K562 (cell line): ENCODE data around the gene IQCE. TPM values are rescaled to one million over a fixed set of nuclear protein-coding genes. Genes with fewer than 3 reads are reported as not detected.

Source experiments
- ARNT ChIP-seq, 2 experiments: fragments of 450-650 bp; IDR thresholded peaks; 2 replicates each; pipeline ENCODE4 v1.6.1; 2016; ENCODE audit warnings: mild to moderate bottlenecking in 1 of 2
- ATF6 ChIP-seq: sonication (generic); formaldehyde crosslinking; IDR thresholded peaks from 2 replicates; pipeline ENCODE4 v1.4.0; 2020; ENCODE audit warnings: mild to moderate bottlenecking, missing genetic modification reagents
- BRF1 ChIP-seq: IDR thresholded peaks from 3 replicates; pipeline ENCODE4 v1.6.1; 2011; ENCODE audit warnings: borderline replicate concordance, mild to moderate bottlenecking; ENCODE audit not compliant: insufficient read length; ENCODE audit errors: extremely low read depth
- CBX1 ChIP-seq: sonication (generic); IDR thresholded peaks from 2 replicates; pipeline ENCODE4 v1.6.1; 2016; ENCODE audit warnings: antibody characterized with exemption, low read depth, mild to moderate bottlenecking
- CBX3 ChIP-seq, 2 experiments: IDR thresholded peaks; 1 replicate in 1 of 2; 2 replicates in 1 of 2; pipeline ENCODE4 v1.6.1; 2012; ENCODE audit warnings: inconsistent platforms in 2 of 2, low read length in 2 of 2, borderline replicate concordance in 1 of 2, control low read depth in 1 of 2
- CREBBP ChIP-seq: IDR thresholded peaks from one replicate; pipeline ENCODE4 v1.6.1; 2012; ENCODE audit warnings: low read depth, mild to moderate bottlenecking, control low read depth, inconsistent platforms, low read length
- ELK3 ChIP-seq: fragments of 450-650 bp; formaldehyde crosslinking; IDR thresholded peaks from 2 replicates; pipeline ENCODE4 v1.4.0; 2020; ENCODE audit warnings: mild to moderate bottlenecking
- EP400 ChIP-seq: fragments of 450-650 bp; IDR thresholded peaks from 2 replicates; pipeline ENCODE4 v1.6.1; 2017; ENCODE audit warnings: antibody characterized with exemption, mild to moderate bottlenecking, moderate library complexity
- GABPB2 ChIP-seq: fragments of 250-450 bp; sonication (Bioruptor Pico); conservative IDR thresholded peaks from 2 replicates; pipeline ENCODE4 v1.5.1; 2021; ENCODE audit warnings: mild to moderate bottlenecking
- HCFC1 ChIP-seq: IDR thresholded peaks from 2 replicates; pipeline ENCODE4 v1.6.1; 2012; ENCODE audit warnings: low read depth, low read length, improper control_type of control experiment
- MEF2D ChIP-seq: conservative IDR thresholded peaks from 2 replicates; pipeline ENCODE4 v1.6.1; 2016; ENCODE audit warnings: low read depth, missing genetic modification characterization, missing compliant biosample characterization
- MIER1 ChIP-seq: fragments of 450-650 bp; IDR thresholded peaks from 2 replicates; pipeline ENCODE4 v1.6.1; 2016; ENCODE audit warnings: antibody characterized with exemption, mild to moderate bottlenecking, low read depth
- MNT ChIP-seq, 2 experiments: fragments of 450-650 bp; conservative IDR thresholded peaks; 2 replicates each; pipeline ENCODE4 v1.6.1; 2017; ENCODE audit warnings: mild to moderate bottlenecking in 2 of 2, moderate library complexity in 2 of 2
- MYC ChIP-seq, 2 experiments: fragments of 250-450 bp in 1 of 2; sonication (Bioruptor Pico) in 1 of 2; IDR thresholded peaks; 2 replicates each; pipeline versions ENCODE4 v1.5.1 to v1.6.1; 2012 to 2021; ENCODE audit warnings: low read depth in 2 of 2, borderline replicate concordance in 1 of 2, improper control_type of control experiment in 1 of 2, low read length in 1 of 2, mild to moderate bottlenecking in 1 of 2, moderate library complexity in 1 of 2
- SPI1 ChIP-seq: IDR thresholded peaks from 2 replicates; pipeline ENCODE4 v1.6.1; 2011; ENCODE audit warnings: low read depth, low read length, control low read depth, borderline replicate concordance
- STAT5B ChIP-seq: fragments of 250-450 bp; sonication (Bioruptor Pico); IDR thresholded peaks from 2 replicates; pipeline ENCODE4 v1.8.0; 2021; ENCODE audit warnings: mild to moderate bottlenecking, inconsistent platforms
- TRIM24 ChIP-seq, 2 experiments: fragments of 450-650 bp; IDR thresholded peaks; 2 replicates each; pipeline ENCODE4 v1.6.1; 2016
- ZNF184 ChIP-seq: sonication (generic); formaldehyde crosslinking; IDR thresholded peaks from 2 replicates; pipeline ENCODE4 v1.5.0; 2020; ENCODE audit warnings: missing genetic modification reagents
- ZNF3 ChIP-seq: fragments of 250-450 bp; sonication (Bioruptor Pico); IDR thresholded peaks from 2 replicates; pipeline ENCODE4 v1.5.0; 2021; ENCODE audit warnings: mild to moderate bottlenecking, moderate library complexity
- ZNF41 ChIP-seq: fragments of 250-450 bp; sonication (Bioruptor Pico); conservative IDR thresholded peaks from 2 replicates; pipeline ENCODE4 v1.4.0; 2020; ENCODE audit warnings: mild to moderate bottlenecking
- ZNF79 ChIP-seq: fragments of 250-450 bp; sonication (Bioruptor Pico); IDR thresholded peaks from 2 replicates; pipeline ENCODE4 v1.4.0; 2020; ENCODE audit warnings: low read depth, mild to moderate bottlenecking, moderate library complexity
- polyA plus RNA-seq, 8 experiments: library from polyadenylated mRNA; depleted of rRNA in 4 of 8; stranded (reverse) in 5 of 8; unstranded in 3 of 8; fragments of >200 nt; fragmentation: Nextera tagmentation in 2 of 8; fragmentation: Illumina TruSeq in 1 of 8; extraction: Ambion mirVana in 2 of 8; extraction: Trizol in 1 of 8; gene quantifications; 2 replicates each; pipeline versions ENCODE4 v1.2.1 to v1.2.3, GENCODE V29; 2011 to 2014; ENCODE audit warnings: inconsistent platforms in 1 of 8, missing spikeins in 1 of 8
- total RNA-seq, 7 experiments: library from RNA; depleted of rRNA in 6 of 7; stranded (reverse); fragments of >200 nt in 6 of 7; fragmentation: Illumina TruSeq in 2 of 7; extraction: Trizol in 2 of 7; gene quantifications; 2 replicates each; pipeline versions ENCODE4 v1.2.1 to v1.2.3, GENCODE V29; 2011 to 2021; ENCODE audit warnings: low replicate concordance in 1 of 7
- TF ChIP-seq, protein P1 (sequence below): fragments of 200-800 bp; sonication (Bioruptor generic); IDR thresholded peaks from 2 replicates; pipeline ENCODE4 v1.6.1; 2017; ENCODE audit warnings: missing genetic modification characterization, missing compliant biosample characterization

The IQCE gene
- total and polyA plus RNA-seq, 9 of the 15 experiments (the other 6 are each of a cell fraction or from before 2014, with no cell fraction given): 0.18 to 8.5 (median 4.2) TPM

DNA sequence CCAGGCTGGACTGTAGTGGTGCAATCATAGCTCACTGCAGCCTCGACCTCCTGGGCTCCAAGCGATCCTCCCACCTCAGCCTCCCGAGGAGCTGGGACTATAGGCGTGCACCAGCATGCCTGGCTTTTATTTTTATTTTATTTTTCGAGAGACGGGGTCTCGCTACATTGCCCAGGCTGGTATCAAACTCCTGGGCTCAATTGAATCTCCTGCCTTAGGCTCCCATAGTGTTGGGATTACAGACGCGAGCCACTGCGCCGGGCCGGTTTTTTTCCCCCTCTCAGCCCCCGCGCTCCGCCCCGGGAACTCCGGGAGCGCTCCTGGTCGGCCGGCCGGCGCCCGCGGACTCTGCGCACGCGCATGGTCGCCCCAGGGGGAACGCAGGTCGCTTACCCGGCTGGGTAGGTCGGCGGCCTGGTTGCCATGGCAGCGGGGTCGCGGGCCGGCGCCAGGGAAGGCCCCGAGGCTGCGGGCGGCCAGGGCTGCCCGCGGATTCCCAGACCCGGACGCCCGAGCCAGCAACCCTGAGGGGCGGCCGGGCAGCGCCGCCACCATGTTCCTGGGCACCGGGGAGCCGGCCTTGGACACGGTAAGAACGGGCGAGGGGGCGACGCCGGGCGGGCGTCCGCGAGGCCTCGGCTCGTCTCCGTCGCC lies at the start of gene IQCE (continued):
- no peak for TF ChIP-seq CREBBP
- TF ChIP-seq ARNT (IDR thresholded peaks at IDR 0.05): 0 out of 4 replicates have a peak, but pooled peaks of 1 of the 2 experiments have one; percentile 44
- TF ChIP-seq MNT (conservative IDR thresholded peaks at IDR 0.05): peak; percentile 33 to 62; a peak in 3 of 4 replicates
- TF ChIP-seq ZNF79: no peak
- TF ChIP-seq, protein P1, sequence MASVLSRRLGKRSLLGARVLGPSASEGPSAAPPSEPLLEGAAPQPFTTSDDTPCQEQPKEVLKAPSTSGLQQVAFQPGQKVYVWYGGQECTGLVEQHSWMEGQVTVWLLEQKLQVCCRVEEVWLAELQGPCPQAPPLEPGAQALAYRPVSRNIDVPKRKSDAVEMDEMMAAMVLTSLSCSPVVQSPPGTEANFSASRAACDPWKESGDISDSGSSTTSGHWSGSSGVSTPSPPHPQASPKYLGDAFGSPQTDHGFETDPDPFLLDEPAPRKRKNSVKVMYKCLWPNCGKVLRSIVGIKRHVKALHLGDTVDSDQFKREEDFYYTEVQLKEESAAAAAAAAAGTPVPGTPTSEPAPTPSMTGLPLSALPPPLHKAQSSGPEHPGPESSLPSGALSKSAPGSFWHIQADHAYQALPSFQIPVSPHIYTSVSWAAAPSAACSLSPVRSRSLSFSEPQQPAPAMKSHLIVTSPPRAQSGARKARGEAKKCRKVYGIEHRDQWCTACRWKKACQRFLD: 0 out of 2 replicates have a peak, but pooled peaks have one; percentile 41
- TF ChIP-seq CBX1: no peak
- TF ChIP-seq ZNF41 (CRISPR knock-in tag): no peak
- TF ChIP-seq ELK3 (CRISPR knock-in tag): no peak
- no peak for TF ChIP-seq ATF6 (CRISPR knock-in tag)
- TF ChIP-seq ZNF184 (CRISPR knock-in tag): no peak
- peak; percentile 61 for TF ChIP-seq HCFC1
- TF ChIP-seq MIER1: no peak
- TF ChIP-seq MEF2D (tag): no peak; the same call in 1 of the 2 replicates
- TF ChIP-seq CBX3 (IDR thresholded peaks at IDR 0.05; ENCODE audit: borderline replicate concordance in 1 of 2, low read length in 2 of 2): 0 out of 3 replicates have a peak, but pooled peaks of 1 of the 2 experiments have one; percentile 24
- TF ChIP-seq SPI1: no peak
- no peak for TF ChIP-seq STAT5B (CRISPR knock-in tag)
- TF ChIP-seq GABPB2 (CRISPR knock-in tag): no peak
- no peak; the same call in 1 of the 2 replicates for TF ChIP-seq EP400
- no peak for TF ChIP-seq BRF1
- TF ChIP-seq TRIM24 (IDR thresholded peaks at IDR 0.05): no peak
- TF ChIP-seq MYC (IDR thresholded peaks at IDR 0.05; ENCODE audit: low read depth, low read length): peak; percentile 5; the same call in 1 of the 2 replicates
- no peak for TF ChIP-seq MYC (CRISPR knock-in tag; IDR thresholded peaks at IDR 0.05; ENCODE audit: borderline replicate concordance, low read depth)
- 0 out of 2 replicates have a peak, but pooled peaks have one; percentile 70 for TF ChIP-seq ZNF3 (CRISPR knock-in tag)
